Measurements from ENCODE around the gene WDR81.

DNA sequence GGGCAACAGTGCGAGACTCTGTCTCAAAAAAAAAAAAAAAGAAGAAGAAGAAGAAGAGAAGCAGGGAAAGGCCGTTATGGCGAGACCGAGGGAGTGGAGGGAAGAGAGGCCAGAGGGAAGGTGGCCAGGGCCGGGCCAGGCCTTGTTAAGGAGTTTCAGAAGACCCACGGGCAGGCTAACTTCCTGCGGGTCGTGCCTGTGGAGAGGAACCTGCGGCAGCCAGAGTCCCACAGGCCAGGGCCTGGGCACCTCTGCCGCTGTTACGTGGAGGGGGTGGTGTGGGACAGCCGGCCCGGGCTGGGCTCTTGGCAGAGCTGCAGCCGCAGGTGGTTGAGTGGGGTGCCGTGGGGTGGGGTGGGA is 5.4 kb downstream of the WDR81 start:
- no peak for TF ChIP-seq EZH2 (IDR thresholded peaks at IDR 0.05; ENCODE audit: borderline replicate concordance, insufficient read depth, low read depth, low read length, poor library complexity, severe bottlenecking)
- TF ChIP-seq, protein P1, sequence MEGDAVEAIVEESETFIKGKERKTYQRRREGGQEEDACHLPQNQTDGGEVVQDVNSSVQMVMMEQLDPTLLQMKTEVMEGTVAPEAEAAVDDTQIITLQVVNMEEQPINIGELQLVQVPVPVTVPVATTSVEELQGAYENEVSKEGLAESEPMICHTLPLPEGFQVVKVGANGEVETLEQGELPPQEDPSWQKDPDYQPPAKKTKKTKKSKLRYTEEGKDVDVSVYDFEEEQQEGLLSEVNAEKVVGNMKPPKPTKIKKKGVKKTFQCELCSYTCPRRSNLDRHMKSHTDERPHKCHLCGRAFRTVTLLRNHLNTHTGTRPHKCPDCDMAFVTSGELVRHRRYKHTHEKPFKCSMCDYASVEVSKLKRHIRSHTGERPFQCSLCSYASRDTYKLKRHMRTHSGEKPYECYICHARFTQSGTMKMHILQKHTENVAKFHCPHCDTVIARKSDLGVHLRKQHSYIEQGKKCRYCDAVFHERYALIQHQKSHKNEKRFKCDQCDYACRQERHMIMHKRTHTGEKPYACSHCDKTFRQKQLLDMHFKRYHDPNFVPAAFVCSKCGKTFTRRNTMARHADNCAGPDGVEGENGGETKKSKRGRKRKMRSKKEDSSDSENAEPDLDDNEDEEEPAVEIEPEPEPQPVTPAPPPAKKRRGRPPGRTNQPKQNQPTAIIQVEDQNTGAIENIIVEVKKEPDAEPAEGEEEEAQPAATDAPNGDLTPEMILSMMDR (IDR thresholded peaks at IDR 0.05) = no peak
